GM23248 (cell line): Measurements from ENCODE around the gene TNS3. TPM values are rescaled to one million over a fixed set of nuclear protein-coding genes. Genes with fewer than 3 reads are reported as not detected.
A peak's percentile ranks its signal among the peaks of the same experiment; 100 is the strongest.

Source experiments
- DNase-seq: peaks from one replicate; pipeline ENCODE4 v3.0.0-alpha.2; 2015
- H2AFZ ChIP-seq: fragments of 200-600 bp; sonication (generic); 2 replicates; pipeline ENCODE4 v1.6.1; 2016; ENCODE audit warnings: antibody characterized with exemption
- H3F3A ChIP-seq: fragments of 200-600 bp; sonication (generic); 2 replicates; pipeline ENCODE4 v1.6.1; 2016; ENCODE audit warnings: mild to moderate bottlenecking, antibody characterized with exemption, mixed run types; ENCODE audit not compliant: insufficient read depth
- H3K27ac ChIP-seq: fragments of 200-600 bp; sonication (generic); 2 replicates; pipeline ENCODE4 v1.5.1; 2016; ENCODE audit warnings: mild to moderate bottlenecking
- H3K27me3 ChIP-seq: fragments of 200-600 bp; sonication (generic); replicated peaks from 2 replicates; pipeline ENCODE4 v1.6.1; 2016; ENCODE audit warnings: mild to moderate bottlenecking; ENCODE audit not compliant: insufficient read depth
- H3K36me3 ChIP-seq: fragments of 200-600 bp; sonication (generic); 2 replicates; pipeline ENCODE4 v1.6.1; 2016; ENCODE audit warnings: low read depth, mild to moderate bottlenecking
- H3K4me1 ChIP-seq: fragments of 200-600 bp; sonication (generic); 2 replicates; pipeline ENCODE4 v1.6.1; 2016; ENCODE audit warnings: mild to moderate bottlenecking; ENCODE audit not compliant: insufficient read depth
- H3K4me2 ChIP-seq: fragments of 200-600 bp; sonication (generic); one replicate; pipeline ENCODE4 v1.6.1; 2016; ENCODE audit warnings: mild to moderate bottlenecking; ENCODE audit not compliant: unreplicated experiment
- H3K4me3 ChIP-seq: fragments of 200-600 bp; sonication (generic); 2 replicates; pipeline ENCODE4 v1.5.1; 2016; ENCODE audit warnings: mild to moderate bottlenecking
- H3K79me2 ChIP-seq: fragments of 200-600 bp; sonication (generic); 2 replicates; pipeline ENCODE4 v1.6.1; 2016; ENCODE audit warnings: mild to moderate bottlenecking; ENCODE audit not compliant: insufficient read depth
- H3K9ac ChIP-seq: fragments of 200-600 bp; sonication (generic); 2 replicates; pipeline ENCODE4 v1.6.1; 2016; ENCODE audit warnings: mild to moderate bottlenecking
- H3K9me2 ChIP-seq: fragments of 200-600 bp; sonication (generic); 2 replicates; pipeline ENCODE4 v1.6.1; 2016; ENCODE audit warnings: mixed run types, mild to moderate bottlenecking, moderate library complexity; ENCODE audit not compliant: insufficient read depth
- H3K9me3 ChIP-seq: fragments of 200-600 bp; sonication (generic); one replicate; pipeline ENCODE4 v1.6.1; 2017; ENCODE audit warnings: low read depth
- H4K20me1 ChIP-seq: fragments of 200-600 bp; sonication (generic); 2 replicates; pipeline ENCODE4 v1.6.0; 2016; ENCODE audit not compliant: insufficient read depth
- EZH2 ChIP-seq: fragments of 200-600 bp; sonication (generic); IDR thresholded peaks from 2 replicates; pipeline ENCODE4 v1.6.1; 2018; ENCODE audit warnings: antibody characterized with exemption, mild to moderate bottlenecking; ENCODE audit not compliant: insufficient read depth, poor library complexity, severe bottlenecking
- EZH2phosphoT487 ChIP-seq: fragments of 200-600 bp; sonication (generic); IDR thresholded peaks from 2 replicates; pipeline ENCODE4 v1.6.1; 2018; ENCODE audit warnings: antibody characterized with exemption, moderate library complexity, mild to moderate bottlenecking, low read depth; ENCODE audit not compliant: insufficient read depth
- WGBS, 2 experiments: methylation state at CpG; one replicate each; pipeline ENCODE4 v1.1.6; 2015 to 2017; ENCODE audit warnings: low lambda C conversion rate in 2 of 2, low coverage in 1 of 2; ENCODE audit errors: missing lambda C conversion rate in 2 of 2; 5-methylcytosine and 5-hydroxymethylcytosine counted together
- in situ Hi-C: fragments of 300-500 bp; cut with MboI; formaldehyde crosslinking; loops from 2 replicates; pipeline ENCODE4 v1.15.0; 2020
- polyA plus RNA-seq: library from polyadenylated mRNA; unstranded; fragments of >200 nt; fragmentation: Nextera tagmentation; extraction: Ambion mirVana; gene quantifications from 2 replicates; pipeline ENCODE4 v1.2.1, GENCODE V29; 2016
- total RNA-seq: library from RNA; depleted of rRNA; stranded (reverse); fragments of >200 nt; shearing (Covaris generic); gene quantifications from 2 replicates; pipeline ENCODE4 v1.2.3, GENCODE V29; 2014

TNS3 gene
- total and polyA plus RNA-seq, 2 experiments from 2014 or later: 18.6 to 47.0 TPM

DNA sequence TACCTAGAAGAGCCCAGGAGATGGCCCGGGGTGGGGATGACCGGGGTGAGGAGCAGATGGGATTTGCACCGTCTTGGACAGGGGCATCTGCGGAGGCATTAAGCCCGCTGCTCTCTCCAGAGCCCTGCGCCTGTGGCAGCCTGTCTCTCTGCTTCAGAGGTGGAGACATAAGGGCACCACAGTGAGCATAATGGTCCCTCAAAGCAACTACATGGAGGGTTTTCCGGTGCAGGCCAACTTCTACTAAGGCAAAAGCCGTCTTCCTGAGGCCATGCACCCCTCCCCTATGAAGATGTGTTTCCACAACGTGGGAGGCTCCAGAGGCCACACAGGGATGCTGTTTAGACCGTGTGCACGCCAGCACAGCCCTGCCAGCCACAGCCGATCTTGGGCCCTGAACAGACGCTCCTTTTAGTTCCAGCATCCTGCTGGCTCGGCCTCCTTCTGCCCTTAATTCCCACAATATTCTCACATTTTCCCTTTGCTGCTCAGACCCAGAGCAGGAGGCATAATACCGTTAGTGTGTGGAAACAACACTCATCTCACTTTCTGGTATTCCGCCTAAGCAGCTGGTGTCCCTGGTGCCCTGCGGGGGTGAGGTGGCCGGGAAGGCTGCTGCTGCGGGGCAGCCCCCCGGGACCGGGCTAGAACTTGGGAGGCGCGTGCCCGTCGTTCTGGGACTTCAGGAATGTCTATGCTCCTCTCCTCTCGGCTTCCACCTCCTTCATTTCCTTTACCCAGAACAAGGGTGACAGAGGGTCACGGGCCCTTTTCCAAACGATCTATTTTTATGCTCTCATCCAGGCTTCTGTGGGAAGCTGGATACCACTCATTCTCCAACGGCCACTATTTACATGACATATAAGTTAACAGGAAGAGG lies 266.9 kb downstream of the TNS3 start:
- in situ Hi-C loops: no loop called here

DNA sequence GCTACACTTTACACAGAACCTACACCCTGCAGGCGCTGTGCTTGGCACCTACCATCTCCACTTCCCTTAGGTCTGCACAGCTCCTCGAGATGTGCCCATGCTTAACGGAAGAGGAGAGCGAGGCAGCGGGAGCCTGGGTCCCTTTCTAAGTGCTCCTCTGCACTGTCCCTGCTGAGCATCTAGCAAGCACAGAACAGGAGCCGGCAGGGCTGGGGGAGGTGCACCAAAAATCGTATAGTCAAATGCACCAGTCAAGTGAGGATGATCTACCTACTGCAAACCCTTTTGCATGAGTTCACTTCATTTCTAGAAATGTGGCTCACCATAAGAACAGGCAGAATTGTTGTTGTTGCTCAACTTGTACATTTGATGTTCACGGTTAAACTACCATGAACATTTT lies 267.7 kb downstream of the TNS3 start:
- Histone ChIP-seq H3K9me2 (no peaks in the 10 kb centered on the region), H2AFZ (no peak overlapping the region), H3K4me2 (no peak overlapping the region), H3K36me3 (0 out of 2 replicates have a peak, but pooled peaks cover 3% of the 10 kb centered on the region), H4K20me1 (no peaks in the 10 kb centered on the region), H3K27ac (no peak overlapping the region), H3K9me3 (no peaks in the 10 kb centered on the region), H3K4me1 (peaks cover 8% of the 10 kb centered on the region), H3K4me3 (no peak overlapping the region), H3K27me3 (no peaks in the 10 kb centered on the region), H3F3A (peaks cover 10% of the 10 kb centered on the region; the same call in 1 of the 2 replicates), H3K79me2 (no peaks in the 10 kb centered on the region), H3K9ac (no peak overlapping the region)
- in situ Hi-C loops: no loop called here
- 95% methylated on average over 8 of the region's 8 CpGs for WGBS, 2 experiments
- no peak for DNase-seq
- TF ChIP-seq EZH2 (no peak), EZH2phosphoT487 (no peak)

More for the DNA sequence above, 266.9 kb downstream of the TNS3 start:
- Histone ChIP-seq H3K79me2 (no peaks in the 10 kb centered on the region), H3K36me3 (peaks cover 3% of the 10 kb centered on the region; the same call in 1 of the 2 replicates), H3K27ac (peak overlapping the region; percentile 27), H3K4me2 (peak overlapping the region; percentile 14), H3K4me3 (0 out of 2 replicates have a peak overlapping the region, but pooled peaks have one; percentile 13), H3K27me3 (no peaks in the 10 kb centered on the region), H3F3A (peaks cover 10% of the 10 kb centered on the region; the same call in 1 of the 2 replicates), H2AFZ (peak overlapping the region; percentile 28; the same call in 1 of the 2 replicates), H4K20me1 (no peaks in the 10 kb centered on the region), H3K9me2 (no peaks in the 10 kb centered on the region), H3K4me1 (peaks cover 8% of the 10 kb centered on the region), H3K9ac (no peak overlapping the region), H3K9me3 (no peaks in the 10 kb centered on the region)
- WGBS, 2 experiments: 41 to 44% methylated on average over 29 of the region's 29 CpGs
- peak; percentile 53 for DNase-seq
- TF ChIP-seq EZH2: no peak
- no peak for TF ChIP-seq EZH2phosphoT487

DNA sequence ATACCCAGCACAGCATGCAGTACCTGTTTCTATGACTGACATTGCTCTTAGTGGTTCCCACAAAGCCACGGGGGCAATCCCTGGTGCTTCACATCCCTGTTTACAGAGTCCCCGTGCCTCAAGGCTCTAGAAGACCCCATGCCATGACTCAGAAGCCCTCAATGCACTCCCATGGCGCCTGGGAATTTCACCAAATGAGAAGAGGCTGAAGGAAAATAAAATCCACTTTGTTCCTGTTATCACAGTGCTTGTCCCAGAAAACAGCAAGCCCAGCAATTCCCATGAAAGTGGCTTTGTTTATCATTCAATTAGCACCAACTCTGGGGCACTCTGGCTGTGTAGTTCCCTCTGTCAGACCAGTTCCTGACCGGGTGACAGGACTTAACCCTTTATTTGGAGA lies 268.3 kb downstream of the TNS3 start:
- in situ Hi-C loops: no loop called here
- no peaks in the 10 kb centered on the region for H3K9me2 ChIP-seq
- TF ChIP-seq EZH2phosphoT487 (no peak), EZH2 (no peak)

DNA sequence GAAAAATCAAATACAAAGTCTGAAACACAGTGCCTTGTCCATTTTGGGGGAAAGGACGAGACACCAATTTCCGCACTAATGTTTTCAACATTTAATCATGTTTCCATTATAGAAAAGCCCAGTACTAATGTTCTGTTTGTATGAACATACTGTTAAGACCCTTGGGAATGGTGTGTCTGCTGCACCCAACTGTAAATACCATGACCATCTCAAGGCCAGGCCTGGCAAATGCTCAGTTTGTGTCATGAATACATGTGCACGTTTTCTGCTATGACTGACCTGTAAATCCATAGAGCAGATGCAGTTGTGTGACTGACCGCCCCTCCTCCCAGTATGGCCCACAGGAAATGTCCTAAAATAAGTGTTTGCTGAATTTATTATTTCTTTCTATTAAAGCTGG lies 270.0 kb downstream of the TNS3 start:
- no peak overlapping the region for H2AFZ ChIP-seq
- H3K4me3 ChIP-seq: no peak overlapping the region
- WGBS, 2 experiments: 96 to 98% methylated on average over 4 of the region's 4 CpGs
- no peaks in the 10 kb centered on the region for H4K20me1 ChIP-seq
- no peaks in the 10 kb centered on the region for H3K27me3 ChIP-seq
- H3K4me2 ChIP-seq: no peak overlapping the region
- H3K27ac ChIP-seq: no peak overlapping the region
- no peak overlapping the region for H3K9ac ChIP-seq
- no peaks in the 10 kb centered on the region for H3K36me3 ChIP-seq
- no peaks in the 10 kb centered on the region for H3K9me3 ChIP-seq
- TF ChIP-seq EZH2phosphoT487: no peak
- no peak for TF ChIP-seq EZH2
- H3K79me2 ChIP-seq: no peaks in the 10 kb centered on the region
- peaks cover 8% of the 10 kb centered on the region for H3K4me1 ChIP-seq
- peaks cover 1% of the 10 kb centered on the region; the same call in 1 of the 2 replicates for H3F3A ChIP-seq
- DNase-seq: no peak
- H3K9me2 ChIP-seq: no peaks in the 10 kb centered on the region
- in situ Hi-C loops: no loop called here

More for the DNA sequence above, 268.3 kb downstream of the TNS3 start:
- Histone ChIP-seq H3K79me2 (no peaks in the 10 kb centered on the region), H3K4me3 (no peak overlapping the region), H3K9me3 (no peaks in the 10 kb centered on the region), H3K27ac (no peak overlapping the region), H3K9ac (no peak overlapping the region), H2AFZ (no peak overlapping the region), H3K27me3 (no peaks in the 10 kb centered on the region), H3K4me2 (no peak overlapping the region), H3K4me1 (peaks cover 8% of the 10 kb centered on the region), H4K20me1 (no peaks in the 10 kb centered on the region), H3K36me3 (0 out of 2 replicates have a peak, but pooled peaks cover 3% of the 10 kb centered on the region), H3F3A (peaks cover 10% of the 10 kb centered on the region; the same call in 1 of the 2 replicates)
- no peak for DNase-seq
- WGBS, 2 experiments: 87 to 91% methylated on average over 4 of the region's 4 CpGs
